IMR-90 (cell line): ENCODE data around the gene KLRC3. TPM values are rescaled to one million over a fixed set of nuclear protein-coding genes. Genes with fewer than 3 reads are reported as not detected.

Experiments
- ATAC-seq: fragments of 200-7000 bp; cut with Tn5 transposase; 2 replicates; pipeline ENCODE4 v1.9.1; 2020; ENCODE audit warnings: low read depth, mild to moderate bottlenecking, moderate library complexity
- BruUV-seq: library from RNA; stranded (reverse); fragments of 400-500 nt; replicated peaks from 2 replicates; lab custom pipeline; 2021; lab: Mats Ljungman, UMichigan
- CTCF ChIA-PET: fragments of 300-600 bp; formaldehyde crosslinking; extraction: SDS; loops from one replicate; lab custom pipeline; 2021; ENCODE audit warnings: antibody characterized with exemption; lab: Yijun Ruan, JAX
- POLR2A ChIA-PET: fragments of 300-600 bp; sonication (Branson Sonifier 250); formaldehyde crosslinking; loops from one replicate; lab custom pipeline; 2022; ENCODE audit warnings: antibody characterized with exemption; ENCODE audit not compliant: unreplicated experiment; lab: Charles Lee
- DNase-seq: peaks from one replicate; pipeline ENCODE4 v3.0.0; 2013
- H2AFZ ChIP-seq: replicated peaks from 2 replicates; pipeline ENCODE3; 2013; ENCODE audit warnings: low read length, mild to moderate bottlenecking; ENCODE audit not compliant: poor library complexity
- H2AK5ac ChIP-seq: 2 replicates; pipeline ENCODE4 v1.6.1; 2013; ENCODE audit warnings: low read depth, low read length, inconsistent platforms
- H2AK9ac ChIP-seq: replicated peaks from 2 replicates; pipeline ENCODE3; 2013; ENCODE audit warnings: mild to moderate bottlenecking, low read depth, low read length, moderate library complexity; ENCODE audit not compliant: poor library complexity
- H2BK120ac ChIP-seq: 2 replicates; pipeline ENCODE4 v1.6.1; 2013; ENCODE audit warnings: low read depth, low read length, inconsistent platforms
- H2BK15ac ChIP-seq: 3 replicates; pipeline ENCODE4 v1.6.1; 2013; ENCODE audit warnings: low read depth, low read length, inconsistent platforms
- H2BK20ac ChIP-seq: 2 replicates; pipeline ENCODE4 v1.6.1; 2013; ENCODE audit warnings: low read depth, mild to moderate bottlenecking, inconsistent platforms, low read length, moderate library complexity
- H2BK5ac ChIP-seq: 2 replicates; pipeline ENCODE4 v1.6.1; 2013; ENCODE audit warnings: mild to moderate bottlenecking, low read depth, low read length, inconsistent platforms; ENCODE audit not compliant: poor library complexity, severe bottlenecking
- H3K14ac ChIP-seq: replicated peaks from 2 replicates; pipeline ENCODE4 v1.6.1; 2013; ENCODE audit warnings: low read depth, low read length, inconsistent platforms
- H3K18ac ChIP-seq: 2 replicates; pipeline ENCODE4 v1.6.1; 2013; ENCODE audit warnings: low read depth, low read length, control low read depth
- H3K23ac ChIP-seq: 2 replicates; pipeline ENCODE4 v1.6.1; 2013; ENCODE audit warnings: low read depth, low read length, inconsistent platforms
- H3K27ac ChIP-seq: 2 replicates; pipeline ENCODE4 v1.5.1; 2013; ENCODE audit warnings: mild to moderate bottlenecking, control low read depth, low read length; ENCODE audit not compliant: insufficient read depth
- H3K27me3 ChIP-seq: 2 replicates; pipeline ENCODE4 v1.6.1; 2013; ENCODE audit warnings: low read length; ENCODE audit not compliant: control insufficient read depth, insufficient read depth
- H3K36me3 ChIP-seq: 2 replicates; pipeline ENCODE4 v1.6.1; 2013; ENCODE audit warnings: low read length, mixed read lengths; ENCODE audit not compliant: control insufficient read depth, insufficient read depth
- H3K4ac ChIP-seq: 2 replicates; pipeline ENCODE4 v1.6.1; 2013; ENCODE audit warnings: low read depth, low read length, inconsistent platforms
- H3K4me1 ChIP-seq: 2 replicates; pipeline ENCODE4 v1.6.1; 2013; ENCODE audit warnings: low read length, mixed read lengths; ENCODE audit not compliant: control insufficient read depth, insufficient read depth
- H3K4me2 ChIP-seq: 2 replicates; pipeline ENCODE4 v1.6.1; 2013; ENCODE audit warnings: low read depth, mild to moderate bottlenecking, control low read depth, low read length, moderate library complexity
- H3K4me3 ChIP-seq: 2 replicates; pipeline ENCODE4 v1.5.1; 2013; ENCODE audit warnings: low read depth, mild to moderate bottlenecking, control low read depth, low read length, moderate library complexity; ENCODE audit not compliant: insufficient read depth
- H3K56ac ChIP-seq: 2 replicates; pipeline ENCODE4 v1.6.1; 2013; ENCODE audit warnings: low read length, inconsistent platforms; ENCODE audit not compliant: insufficient read depth; ENCODE audit errors: extremely low read depth
- H3K79me1 ChIP-seq, 2 experiments: 2 replicates each; pipeline ENCODE4 v1.6.1; 2013; ENCODE audit warnings: low read length in 2 of 2, inconsistent platforms in 1 of 2, low read depth in 1 of 2
- H3K9ac ChIP-seq: 2 replicates; pipeline ENCODE4 v1.6.1; 2013; ENCODE audit warnings: low read depth, low read length, control low read depth
- H3K9me1 ChIP-seq: 2 replicates; pipeline ENCODE4 v1.6.1; 2013; ENCODE audit warnings: low read length, inconsistent platforms; ENCODE audit not compliant: insufficient read depth
- H3K9me3 ChIP-seq: 2 replicates; pipeline ENCODE4 v1.6.1; 2013; ENCODE audit warnings: low read length; ENCODE audit not compliant: control insufficient read depth, insufficient read depth
- H4K20me1 ChIP-seq: 2 replicates; pipeline ENCODE4 v1.6.1; 2013; ENCODE audit warnings: low read length, inconsistent platforms; ENCODE audit not compliant: insufficient read depth
- H4K5ac ChIP-seq: 2 replicates; pipeline ENCODE4 v1.6.1; 2013; ENCODE audit warnings: mild to moderate bottlenecking, low read depth, low read length, control low read depth
- H4K8ac ChIP-seq, 2 experiments: 2 replicates each; pipeline ENCODE4 v1.6.1; 2013; ENCODE audit warnings: low read depth in 2 of 2, low read length in 2 of 2, control low read depth in 1 of 2, inconsistent platforms in 1 of 2
- H4K91ac ChIP-seq: 2 replicates; pipeline ENCODE4 v1.6.1; 2013; ENCODE audit warnings: low read depth, low read length, inconsistent platforms; ENCODE audit not compliant: insufficient read depth
- BHLHE40 ChIP-seq: fragments of 150-350 bp; IDR thresholded peaks from 2 replicates; pipeline ENCODE4 v1.6.1; 2016; ENCODE audit warnings: mild to moderate bottlenecking, low read depth, low read length
- CEBPB ChIP-seq: IDR thresholded peaks from 2 replicates; pipeline ENCODE4 v1.6.1; 2012; ENCODE audit warnings: low read depth, low read length, improper control_type of control experiment
- CHD1 ChIP-seq: IDR thresholded peaks from 2 replicates; pipeline ENCODE4 v1.6.1; 2012; ENCODE audit warnings: low read depth, low read length, improper control_type of control experiment
- FOS ChIP-seq: fragments of 150-350 bp; IDR thresholded peaks from 2 replicates; pipeline ENCODE4 v1.6.1; 2016; ENCODE audit warnings: low read depth, low read length
- MAFK ChIP-seq: IDR thresholded peaks from 2 replicates; pipeline ENCODE4 v1.6.1; 2012; ENCODE audit warnings: low read depth, low read length, improper control_type of control experiment
- MAZ ChIP-seq: IDR thresholded peaks from 2 replicates; pipeline ENCODE4 v1.6.1; 2012; ENCODE audit warnings: low read depth, mild to moderate bottlenecking, low read length, improper control_type of control experiment, moderate library complexity, borderline replicate concordance
- MXI1 ChIP-seq: IDR thresholded peaks from 2 replicates; pipeline ENCODE4 v1.6.1; 2012; ENCODE audit warnings: low read depth, mild to moderate bottlenecking, low read length, moderate library complexity, borderline replicate concordance
- NFE2L2 ChIP-seq: fragments of 150-350 bp; IDR thresholded peaks from 2 replicates; pipeline ENCODE4 v1.6.1; 2016; ENCODE audit warnings: low read depth, mild to moderate bottlenecking, low read length
- POLR2A ChIP-seq: IDR thresholded peaks from 2 replicates; pipeline ENCODE4 v1.6.1; 2012; ENCODE audit warnings: mild to moderate bottlenecking, low read depth, low read length
- RAD21 ChIP-seq: IDR thresholded peaks from 2 replicates; pipeline ENCODE4 v1.6.1; 2012; ENCODE audit warnings: low read length, improper control_type of control experiment
- RCOR1 ChIP-seq: IDR thresholded peaks from 2 replicates; pipeline ENCODE4 v1.6.1; 2012; ENCODE audit warnings: mild to moderate bottlenecking, low read length, improper control_type of control experiment; ENCODE audit not compliant: insufficient replicate concordance
- RFX5 ChIP-seq: IDR thresholded peaks from 2 replicates; pipeline ENCODE4 v1.8.0; 2012; ENCODE audit warnings: low read depth, mild to moderate bottlenecking, low read length, moderate library complexity
- SMC3 ChIP-seq: fragments of 150-350 bp; IDR thresholded peaks from 2 replicates; pipeline ENCODE4 v1.6.1; 2016; ENCODE audit warnings: low read depth, mild to moderate bottlenecking, antibody characterized with exemption, low read length, moderate library complexity
- WGBS, 2 experiments: methylation state at CpG; one replicate each; pipeline versions ENCODE4 v1.1.5 to v1.1.7; 2013; ENCODE audit warnings: missing lambda C conversion rate in 2 of 2; ENCODE audit not compliant: insufficient read length in 1 of 2; ENCODE audit errors: extremely low coverage in 2 of 2; 5-methylcytosine and 5-hydroxymethylcytosine counted together
- dilution Hi-C: fragments of 300-500 bp; cut with HindIII; formaldehyde crosslinking; loops from one replicate; pipeline ENCODE4 v1.14.3; 2018; ENCODE audit warnings: low sequenced_read_pairs; ENCODE audit not compliant: unreplicated experiment
- in situ Hi-C: fragments of 300-500 bp; cut with MboI; formaldehyde crosslinking; loops from 3 replicates; pipeline ENCODE4 v1.14.3; 2019; ENCODE audit warnings: low sequenced_read_pairs, inconsistent platforms, mixed read lengths
- intact Hi-C: fragments of 100-400 bp; cut with micrococcal nuclease; formaldehyde crosslinking; loops from 2 replicates; pipeline ENCODE4 v1.10.0; 2022
- polyA plus RNA-seq, 3 experiments: library from polyadenylated mRNA; depleted of rRNA; stranded (reverse); fragments of >200 nt; gene quantifications; 2 replicates each; pipeline ENCODE4 v1.2.3, GENCODE V29; 2012; ENCODE audit warnings: low replicate concordance in 1 of 3
- total RNA-seq: library from RNA; depleted of rRNA; stranded (reverse); fragments of >200 nt; gene quantifications from 2 replicates; pipeline ENCODE4 v1.2.3, GENCODE V29; 2012
- TF ChIP-seq, protein P1 (sequence below): fragments of 150-350 bp; IDR thresholded peaks from 2 replicates; pipeline ENCODE4 v1.6.1; 2017; ENCODE audit warnings: mild to moderate bottlenecking, antibody characterized with exemption, low read length, low read depth
- TF ChIP-seq, protein P2 (sequence below): fragments of 150-350 bp; IDR thresholded peaks from 2 replicates; pipeline ENCODE4 v1.6.1; 2016; ENCODE audit warnings: low read depth, mild to moderate bottlenecking, low read length, moderate library complexity, borderline replicate concordance
- TF ChIP-seq, protein P3 (sequence below): conservative IDR thresholded peaks from 2 replicates; pipeline ENCODE4 v1.5.1; 2012; ENCODE audit warnings: mild to moderate bottlenecking, low read depth, low read length, improper control_type of control experiment

The KLRC3 gene
- total and polyA plus RNA-seq, 2 of the 4 experiments (the other 2 are of a cell fraction), result not detected

DNA sequence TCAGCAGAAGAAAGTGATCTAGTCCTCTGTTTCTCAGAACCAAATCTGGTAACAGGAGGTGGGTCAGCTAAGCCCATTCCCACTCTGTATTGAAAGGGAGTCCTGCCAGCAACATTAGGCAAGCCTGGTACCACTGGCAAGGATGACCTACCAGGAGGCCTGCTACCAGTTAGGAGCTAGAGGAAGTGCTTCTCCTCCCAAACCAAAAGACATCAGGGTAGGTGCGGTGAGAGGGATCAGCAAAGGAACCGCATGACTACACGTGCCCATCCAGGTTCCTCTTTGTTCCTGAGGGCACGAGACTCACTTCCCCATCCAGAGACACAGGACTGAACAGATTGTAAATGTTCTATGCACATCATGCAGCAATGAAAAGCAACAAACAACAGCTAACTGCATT is 13.7 kb downstream of the KLRC3 start:
- H4K91ac ChIP-seq, result no peak overlapping the region
- no peak overlapping the region for H2AFZ ChIP-seq
- H3K4me2 ChIP-seq, result no peak overlapping the region
- H3K79me1 ChIP-seq, result no peaks in the 10 kb centered on the region
- in situ Hi-C loops, result no loop called here
- no peak overlapping the region for H3K18ac ChIP-seq
- H3K23ac ChIP-seq, result no peak overlapping the region
- no peak for TF ChIP-seq MXI1
- TF ChIP-seq CEBPB, result no peak
- TF ChIP-seq RFX5, result no peak
- TF ChIP-seq, protein P1, sequence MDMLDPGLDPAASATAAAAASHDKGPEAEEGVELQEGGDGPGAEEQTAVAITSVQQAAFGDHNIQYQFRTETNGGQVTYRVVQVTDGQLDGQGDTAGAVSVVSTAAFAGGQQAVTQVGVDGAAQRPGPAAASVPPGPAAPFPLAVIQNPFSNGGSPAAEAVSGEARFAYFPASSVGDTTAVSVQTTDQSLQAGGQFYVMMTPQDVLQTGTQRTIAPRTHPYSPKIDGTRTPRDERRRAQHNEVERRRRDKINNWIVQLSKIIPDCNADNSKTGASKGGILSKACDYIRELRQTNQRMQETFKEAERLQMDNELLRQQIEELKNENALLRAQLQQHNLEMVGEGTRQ, result no peak
- no peak for TF ChIP-seq BHLHE40
- TF ChIP-seq POLR2A, result no peak
- TF ChIP-seq MAZ, result no peak
- TF ChIP-seq RAD21, result no peak
- TF ChIP-seq CHD1, result no peak
- TF ChIP-seq, protein P2, sequence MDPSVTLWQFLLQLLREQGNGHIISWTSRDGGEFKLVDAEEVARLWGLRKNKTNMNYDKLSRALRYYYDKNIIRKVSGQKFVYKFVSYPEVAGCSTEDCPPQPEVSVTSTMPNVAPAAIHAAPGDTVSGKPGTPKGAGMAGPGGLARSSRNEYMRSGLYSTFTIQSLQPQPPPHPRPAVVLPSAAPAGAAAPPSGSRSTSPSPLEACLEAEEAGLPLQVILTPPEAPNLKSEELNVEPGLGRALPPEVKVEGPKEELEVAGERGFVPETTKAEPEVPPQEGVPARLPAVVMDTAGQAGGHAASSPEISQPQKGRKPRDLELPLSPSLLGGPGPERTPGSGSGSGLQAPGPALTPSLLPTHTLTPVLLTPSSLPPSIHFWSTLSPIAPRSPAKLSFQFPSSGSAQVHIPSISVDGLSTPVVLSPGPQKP, result no peak
- no peak for TF ChIP-seq RCOR1
- no peak for TF ChIP-seq SMC3
- TF ChIP-seq NFE2L2, result no peak
- no peak for TF ChIP-seq FOS
- TF ChIP-seq MAFK, result no peak
- TF ChIP-seq, protein P3, sequence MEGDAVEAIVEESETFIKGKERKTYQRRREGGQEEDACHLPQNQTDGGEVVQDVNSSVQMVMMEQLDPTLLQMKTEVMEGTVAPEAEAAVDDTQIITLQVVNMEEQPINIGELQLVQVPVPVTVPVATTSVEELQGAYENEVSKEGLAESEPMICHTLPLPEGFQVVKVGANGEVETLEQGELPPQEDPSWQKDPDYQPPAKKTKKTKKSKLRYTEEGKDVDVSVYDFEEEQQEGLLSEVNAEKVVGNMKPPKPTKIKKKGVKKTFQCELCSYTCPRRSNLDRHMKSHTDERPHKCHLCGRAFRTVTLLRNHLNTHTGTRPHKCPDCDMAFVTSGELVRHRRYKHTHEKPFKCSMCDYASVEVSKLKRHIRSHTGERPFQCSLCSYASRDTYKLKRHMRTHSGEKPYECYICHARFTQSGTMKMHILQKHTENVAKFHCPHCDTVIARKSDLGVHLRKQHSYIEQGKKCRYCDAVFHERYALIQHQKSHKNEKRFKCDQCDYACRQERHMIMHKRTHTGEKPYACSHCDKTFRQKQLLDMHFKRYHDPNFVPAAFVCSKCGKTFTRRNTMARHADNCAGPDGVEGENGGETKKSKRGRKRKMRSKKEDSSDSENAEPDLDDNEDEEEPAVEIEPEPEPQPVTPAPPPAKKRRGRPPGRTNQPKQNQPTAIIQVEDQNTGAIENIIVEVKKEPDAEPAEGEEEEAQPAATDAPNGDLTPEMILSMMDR, result no peak
- no peak overlapping the region for H3K4ac ChIP-seq
- no peak overlapping the region for H2BK120ac ChIP-seq
- H3K56ac ChIP-seq, result no peak overlapping the region
- H3K9me1 ChIP-seq, result no peaks in the 10 kb centered on the region
- POLR2A ChIA-PET, result no interaction called here
- no peak for DNase-seq
- H3K14ac ChIP-seq, result no peak overlapping the region
- CTCF ChIA-PET, result no interaction called here
- H2BK5ac ChIP-seq, result no peak overlapping the region
- no CpG with 5 or more reads among the region's 4 CpGs for WGBS, 2 experiments
- H3K36me3 ChIP-seq, result no peaks in the 10 kb centered on the region
- no peak overlapping the region for H3K9ac ChIP-seq
- no peak overlapping the region for H3K27ac ChIP-seq
- BruUV-seq, result no TSS peak
- intact Hi-C loops, result loop anchor here (10.0 kb wide), 1 partner anchor 48 kb away; the partner anchor contains the start of gene KLRC1
- H4K20me1 ChIP-seq, result no peaks in the 10 kb centered on the region
- H4K5ac ChIP-seq, result no peak overlapping the region
- H2AK5ac ChIP-seq, result no peak overlapping the region
- no peak overlapping the region for H2BK20ac ChIP-seq
- no peak overlapping the region for H2AK9ac ChIP-seq
- H2BK15ac ChIP-seq, result no peak overlapping the region
- no peaks in the 10 kb centered on the region for H3K4me1 ChIP-seq
- dilution Hi-C loops, result no loop called here
- H4K8ac ChIP-seq, result no peak overlapping the region
- peaks cover 3% of the 10 kb centered on the region for H3K27me3 ChIP-seq
- no peak for ATAC-seq
- no peak overlapping the region for H3K4me3 ChIP-seq
- peaks cover 3% of the 10 kb centered on the region; the same call in 1 of the 2 replicates for H3K9me3 ChIP-seq
